Vein endothelial cell (primary cell): Measurements from ENCODE around the gene GRAP. TPM values are rescaled to one million over a fixed set of nuclear protein-coding genes. Genes with fewer than 3 reads are reported as not detected.

Experiments used
- small RNA-seq: library from RNA; depleted of rRNA; stranded (forward); fragments of <200 nt; gene quantifications from one replicate; pipeline ENCODE3, GENCODE V24; 2012
- total RNA-seq: library from RNA; depleted of rRNA; stranded (reverse); fragments of >200 nt; gene quantifications from 2 replicates; pipeline ENCODE4 v1.2.3, GENCODE V29; 2012

The GRAP gene
- 39.5 and 85.6 TPM in 2 replicates for total RNA-seq

DNA sequence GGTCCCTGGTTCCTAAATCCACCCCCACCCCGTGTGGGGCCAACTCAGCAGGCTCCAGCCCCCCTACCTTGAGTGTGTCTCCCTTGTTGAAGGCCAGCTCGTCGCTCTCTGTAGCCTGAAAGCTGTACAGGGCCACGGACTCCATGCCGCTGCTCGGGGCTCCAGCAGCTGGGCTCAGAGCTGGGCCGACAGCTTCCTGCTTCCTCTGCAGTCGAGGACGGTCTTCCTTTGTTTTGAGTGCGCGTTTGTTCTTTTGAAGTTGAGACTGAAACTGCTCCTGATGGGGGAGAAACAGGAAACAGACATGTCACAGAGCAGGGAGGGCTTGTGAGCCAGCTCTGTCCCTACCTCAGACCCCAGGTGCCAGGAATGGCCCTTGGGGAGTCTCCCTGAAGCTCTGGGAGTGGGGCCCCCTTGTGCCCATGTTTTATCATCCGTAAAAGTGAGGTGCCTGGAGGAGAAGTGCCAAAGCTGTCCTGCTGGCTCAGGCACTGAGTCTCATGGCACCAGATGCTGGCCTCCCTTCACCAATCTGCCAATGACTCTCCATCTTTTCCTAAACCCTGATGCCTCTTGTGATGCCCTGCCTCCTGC is at the start of gene GRAP:
Gene GRAP (minus strand): TSS at position 176 of the 594 bp plus-strand sequence. CDS start 31 bp downstream, at position 145.

DNA sequence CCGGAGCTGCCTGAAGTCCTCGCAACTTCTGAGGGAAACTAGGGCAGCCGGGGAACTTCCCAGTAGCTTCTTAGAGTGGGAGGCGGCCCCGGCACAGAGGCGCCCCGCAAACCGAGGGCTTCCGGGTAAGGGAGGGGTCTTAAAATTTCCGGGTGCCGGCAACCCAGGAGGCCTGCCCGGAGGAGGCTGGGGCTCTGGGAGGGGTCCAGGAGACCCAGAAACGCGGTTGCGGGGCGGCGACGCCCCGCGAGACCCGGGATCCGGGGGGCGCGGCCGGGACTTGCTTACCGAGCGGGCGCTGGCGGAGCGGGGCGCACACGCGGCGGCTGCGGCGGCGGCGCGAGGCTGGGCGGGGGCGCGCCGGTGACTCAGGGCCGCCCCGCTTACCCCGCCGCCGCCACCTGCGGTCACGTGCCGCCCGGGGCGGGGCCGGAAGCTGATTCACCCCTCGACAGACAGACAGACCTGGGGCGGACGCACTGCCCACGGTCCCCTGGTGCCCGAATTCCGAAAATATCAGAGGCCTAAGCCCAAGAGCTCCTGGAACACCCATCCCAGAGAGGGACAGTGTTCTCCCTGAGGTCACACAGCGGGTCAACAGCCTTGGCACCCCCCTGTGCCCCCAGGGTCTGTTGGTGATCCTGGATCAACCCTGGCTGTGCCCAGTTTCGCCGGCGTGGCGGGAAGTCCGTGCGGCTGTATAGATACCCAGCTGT is 42.2 kb downstream of the GRAP start, which contains the start of gene FAM83G:
Gene FAM83G (minus strand): TSS at position 344 of the 716 bp plus-strand sequence. CDS start 723 bp downstream, outside the sequence.

Small RNA genes lying within 50 kb of the gene (small RNA-seq; reads per million reads assigned to genes)
- not detected for gene AC090286.3

Other genes with a start within 250 kb of the GRAP start
- gene PRPSAP2, start 188.8 kb downstream of the GRAP start, total RNA-seq = 27.1 and 33.1 TPM in 2 replicates
- gene SLC5A10, start 94.8 kb downstream of the GRAP start, total RNA-seq = not detected in 2 replicates
- gene FAM83G, start 42.2 kb downstream of the GRAP start, total RNA-seq = 17.0 and 18.9 TPM in 2 replicates
- 37.7 and 106 TPM in 2 replicates for gene GRAPL, start 80.6 kb upstream of the GRAP start, total RNA-seq
- 34.9 and 40.4 TPM in 2 replicates for gene EPN2, start 190.4 kb upstream of the GRAP start, total RNA-seq